NB4 (cell line): ENCODE results near the gene DHRS3.

ENCODE experiments used
- CTCF ChIP-seq: IDR thresholded peaks from one replicate; pipeline ENCODE4 v1.5.1; 2012; ENCODE audit warnings: low read depth, low read length
- MYC ChIP-seq: IDR thresholded peaks from 2 replicates; pipeline ENCODE4 v1.6.1; 2011; ENCODE audit warnings: low read depth, low read length

DNA sequence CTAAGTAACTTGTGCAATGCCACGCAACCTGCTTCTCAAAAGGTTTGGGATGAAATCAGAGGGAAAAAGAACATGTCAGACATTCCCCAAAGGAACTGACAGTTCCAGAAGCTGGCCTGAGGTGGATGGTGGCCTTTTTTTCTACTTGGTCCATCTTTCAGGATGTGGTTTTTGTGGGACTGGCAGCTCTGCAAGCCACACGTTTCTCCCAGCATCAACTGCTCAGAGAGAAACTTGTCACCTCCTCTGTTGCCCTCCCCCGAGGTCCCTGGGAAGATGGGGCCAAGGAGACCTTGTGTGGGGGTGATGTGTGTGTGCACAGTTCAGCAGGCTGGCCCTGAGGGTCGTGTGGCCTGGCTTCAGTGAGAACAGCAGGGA is 2.5 kb upstream of the DHRS3 start:
- TF ChIP-seq CTCF = no peak
- TF ChIP-seq MYC = no peak
